Liver (tissue), 3 donors: ENCODE measurements around the gene PDXDC1.
"Not testable (repeated sequence)": the region's sequence is repeated elsewhere in the genome, so short reads cannot be mapped to it uniquely, and the experiment has no call there.

Experiments
- EGR1 ChIP-seq, 2 donors: IDR thresholded peaks; 2 replicates each; pipeline ENCODE4 v1.6.1; 2016 to 2018; ENCODE audit warnings: antibody characterized with exemption in 2 of 2, low read depth in 2 of 2
- JUND ChIP-seq, 2 donors: IDR thresholded peaks; 2 replicates each; pipeline ENCODE4 v1.6.1; 2016; ENCODE audit warnings: antibody characterized with exemption in 2 of 2
- NR2F2 ChIP-seq: IDR thresholded peaks from 2 replicates; pipeline ENCODE4 v1.6.1; 2016; ENCODE audit warnings: antibody characterized with exemption
- RAD21 ChIP-seq, 2 donors: IDR thresholded peaks; 2 replicates each; pipeline ENCODE4 v1.6.1; 2016; ENCODE audit warnings: antibody characterized with exemption in 2 of 2, mild to moderate bottlenecking in 2 of 2
- YY1 ChIP-seq: IDR thresholded peaks from 2 replicates; pipeline ENCODE4 v1.6.1; 2016; ENCODE audit warnings: antibody characterized with exemption, mild to moderate bottlenecking
- TF ChIP-seq, protein P1 (sequence below): fragments of 150-350 bp; IDR thresholded peaks from 2 replicates; pipeline ENCODE4 v1.5.1; 2017; ENCODE audit warnings: improper control_type of control experiment, low read depth, low read length; ENCODE audit not compliant: missing input control
- donor health status: healthy.
- donor health status: healthy.

DNA sequence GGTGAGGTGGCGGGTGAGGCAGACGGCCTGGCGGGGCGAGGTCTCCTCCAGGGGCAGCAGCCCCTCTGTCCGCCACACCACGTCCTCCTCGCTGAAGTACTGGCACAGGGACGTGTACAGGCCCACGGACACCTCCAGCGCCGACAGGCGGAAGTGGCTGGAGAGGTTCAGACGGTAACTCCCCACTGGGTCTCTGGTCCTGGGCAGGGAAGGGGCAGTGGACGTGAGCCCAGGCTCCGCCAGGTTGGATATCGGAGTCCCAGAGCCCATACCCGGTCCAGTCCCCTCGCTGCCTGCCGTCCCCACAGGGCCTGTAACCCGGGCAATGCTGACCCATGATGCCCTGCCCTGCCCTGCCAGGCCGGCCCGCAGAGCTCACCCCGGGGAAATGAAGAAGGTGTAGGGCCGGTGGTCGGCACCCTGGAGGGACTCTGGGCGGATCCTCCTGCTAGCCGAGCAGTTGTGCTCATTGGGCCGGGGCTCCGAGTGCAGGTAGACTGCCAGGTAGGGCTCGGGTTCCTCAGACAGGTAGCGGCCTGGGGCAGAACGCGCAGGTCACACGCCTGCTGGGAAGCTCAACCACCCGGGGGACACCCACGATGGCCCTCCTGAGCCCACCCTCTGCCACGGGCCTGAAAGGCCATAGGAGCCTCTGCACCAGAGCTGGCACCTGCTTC, 155.6 kb downstream of the PDXDC1 start:
- TF ChIP-seq, protein P1, sequence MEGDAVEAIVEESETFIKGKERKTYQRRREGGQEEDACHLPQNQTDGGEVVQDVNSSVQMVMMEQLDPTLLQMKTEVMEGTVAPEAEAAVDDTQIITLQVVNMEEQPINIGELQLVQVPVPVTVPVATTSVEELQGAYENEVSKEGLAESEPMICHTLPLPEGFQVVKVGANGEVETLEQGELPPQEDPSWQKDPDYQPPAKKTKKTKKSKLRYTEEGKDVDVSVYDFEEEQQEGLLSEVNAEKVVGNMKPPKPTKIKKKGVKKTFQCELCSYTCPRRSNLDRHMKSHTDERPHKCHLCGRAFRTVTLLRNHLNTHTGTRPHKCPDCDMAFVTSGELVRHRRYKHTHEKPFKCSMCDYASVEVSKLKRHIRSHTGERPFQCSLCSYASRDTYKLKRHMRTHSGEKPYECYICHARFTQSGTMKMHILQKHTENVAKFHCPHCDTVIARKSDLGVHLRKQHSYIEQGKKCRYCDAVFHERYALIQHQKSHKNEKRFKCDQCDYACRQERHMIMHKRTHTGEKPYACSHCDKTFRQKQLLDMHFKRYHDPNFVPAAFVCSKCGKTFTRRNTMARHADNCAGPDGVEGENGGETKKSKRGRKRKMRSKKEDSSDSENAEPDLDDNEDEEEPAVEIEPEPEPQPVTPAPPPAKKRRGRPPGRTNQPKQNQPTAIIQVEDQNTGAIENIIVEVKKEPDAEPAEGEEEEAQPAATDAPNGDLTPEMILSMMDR = not testable (repeated sequence)
- not testable (repeated sequence) for TF ChIP-seq RAD21 (IDR thresholded peaks at IDR 0.05); JUND (IDR thresholded peaks at IDR 0.05); EGR1 (IDR thresholded peaks at IDR 0.05; ENCODE audit: low read depth in 2 of 2); NR2F2; YY1
